VCaP (cell line): ENCODE data around the gene RANGRF.
"Not testable (repeated sequence)": the region's sequence is repeated elsewhere in the genome, so short reads cannot be mapped to it uniquely, and the experiment has no call there.

ENCODE experiments used
- H3K27ac ChIP-seq: fragments of 450-650 bp; 2 replicates; pipeline ENCODE4 v1.5.1; 2017
- CTCF ChIP-seq: fragments of 450-650 bp; conservative IDR thresholded peaks from 2 replicates; pipeline ENCODE4 v1.5.1; 2017; ENCODE audit warnings: mild to moderate bottlenecking, moderate library complexity

The RANGRF gene

GRCh38 chr17:8288336-8289102 lies at the start of gene RANGRF:
RANGRF (plus strand) TSS chr17:8288670; CDS start chr17:8288789, 119 bp downstream.
- TF ChIP-seq CTCF, result no peak
- peak within 1 kb of the TSS; percentile 86 for H3K27ac ChIP-seq

GRCh38 chr17:8243827-8244226 lies 44.6 kb upstream of the RANGRF start:
- no peak for TF ChIP-seq CTCF
- H3K27ac ChIP-seq, result no peak overlapping the region

GRCh38 chr17:8244768-8245167 lies 43.7 kb upstream of the RANGRF start:
- TF ChIP-seq CTCF, result no peak
- no peak overlapping the region for H3K27ac ChIP-seq

- no peak for TF ChIP-seq CTCF
- peak within 1 kb of the TSS; percentile 83 for H3K27ac ChIP-seq
These were observed 39.5 kb upstream of the RANGRF start, which contains the start of gene PFAS for GRCh38 chr17:8248751-8249607. PFAS (plus strand) TSS chr17:8249289; CDS start chr17:8253938, 4,649 bp downstream.

GRCh38 chr17:8249621-8250500 lies 38.6 kb upstream of the RANGRF start:
- H3K27ac ChIP-seq, result peak overlapping the region; percentile 83
- TF ChIP-seq CTCF, result no peak

- not testable (repeated sequence) for H3K27ac ChIP-seq
These were observed 37.1 kb upstream of the RANGRF start for GRCh38 chr17:8251411-8251810.

GRCh38 chr17:8253801-8254200 lies 34.7 kb upstream of the RANGRF start:
- no peak overlapping the region for H3K27ac ChIP-seq
- peak; percentile 73 for TF ChIP-seq CTCF
